ENCODE results near the gene NDRG4. TPM values are rescaled to one million over a fixed set of nuclear protein-coding genes. Genes with fewer than 3 reads are reported as not detected.

NDRG4 gene
- total RNA-seq, 4 donors from 2014 or later, result 1.9 to 8.0 (median 7.0) TPM

DNA sequence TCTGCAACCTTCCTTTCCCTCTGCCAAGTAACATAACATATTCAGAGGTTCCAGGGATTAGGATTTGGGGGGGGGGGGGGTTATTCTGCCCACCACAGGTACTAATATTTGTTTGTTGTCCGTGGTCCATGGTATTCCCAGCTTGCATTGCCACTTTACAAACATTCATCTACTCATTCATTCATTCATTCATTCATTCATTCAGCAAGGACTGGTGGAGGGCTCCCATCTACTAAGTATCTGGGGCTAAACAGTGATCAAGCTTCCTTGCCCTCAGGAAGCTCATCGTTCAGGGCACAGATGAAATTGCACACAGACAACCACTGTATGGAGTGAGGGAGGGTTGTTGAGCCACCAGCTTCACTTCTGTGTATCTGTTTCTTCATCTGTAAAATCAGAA, 45.8 kb upstream of the NDRG4 start:
- 67 to 87% methylated on average over 1 of the region's 2 CpGs for WGBS, 2 donors (ENCODE audit: low coverage in 1 of 2)
- H3K27me3 ChIP-seq, result peaks cover 19% of the 10 kb centered on the region
- H3K27ac ChIP-seq, result no peak overlapping the region
- no peaks in the 10 kb centered on the region for H3K36me3 ChIP-seq
- no peak for ATAC-seq
- TF ChIP-seq POLR2A (IDR thresholded peaks at IDR 0.05) (no peak), POLR2AphosphoS5 (IDR thresholded peaks at IDR 0.05) (no peak), CTCF (IDR thresholded peaks at IDR 0.05) (no peak), EP300 (IDR thresholded peaks at IDR 0.05) (no peak)
- H3K4me1 ChIP-seq, result no peaks in the 10 kb centered on the region
- H3K9me3 ChIP-seq, result no peaks in the 10 kb centered on the region
- no peak overlapping the region for H3K4me3 ChIP-seq

- WGBS, 2 donors (ENCODE audit: low coverage in 1 of 2), result 73 to 87% methylated on average over 3 to 4 of the region's 5 CpGs
- H3K36me3 ChIP-seq, result no peaks in the 10 kb centered on the region
- peaks cover 19% of the 10 kb centered on the region for H3K27me3 ChIP-seq
- H3K4me3 ChIP-seq, result no peak overlapping the region
- H3K27ac ChIP-seq, result no peak overlapping the region
- no peaks in the 10 kb centered on the region for H3K9me3 ChIP-seq
- TF ChIP-seq CTCF (IDR thresholded peaks at IDR 0.05) (no peak), POLR2AphosphoS5 (IDR thresholded peaks at IDR 0.05) (no peak), POLR2A (IDR thresholded peaks at IDR 0.05) (no peak), EP300 (IDR thresholded peaks at IDR 0.05) (no peak)
- no peaks in the 10 kb centered on the region for H3K4me1 ChIP-seq
- ATAC-seq, result no peak
These were observed 45.1 kb upstream of the NDRG4 start for GRCh38 chr16:58454856-58455255.

GRCh38 chr16:58455750-58456149, 44.2 kb upstream of the NDRG4 start:
- H3K36me3 ChIP-seq, result no peaks in the 10 kb centered on the region
- no peaks in the 10 kb centered on the region for H3K9me3 ChIP-seq
- H3K27ac ChIP-seq, result no peak overlapping the region
- H3K4me3 ChIP-seq, result no peak overlapping the region
- peaks cover 15% of the 10 kb centered on the region for H3K27me3 ChIP-seq
- no peaks in the 10 kb centered on the region for H3K4me1 ChIP-seq
- WGBS, 2 donors (ENCODE audit: low coverage in 1 of 2), result 43 to 81% methylated on average over 1 to 2 of the region's 2 CpGs
- no peak for ATAC-seq
- no peak for TF ChIP-seq POLR2AphosphoS5 (IDR thresholded peaks at IDR 0.05)
- no peak for TF ChIP-seq EP300 (IDR thresholded peaks at IDR 0.05)
- TF ChIP-seq POLR2A (IDR thresholded peaks at IDR 0.05), result no peak
- TF ChIP-seq CTCF (IDR thresholded peaks at IDR 0.05), result no peak

DNA sequence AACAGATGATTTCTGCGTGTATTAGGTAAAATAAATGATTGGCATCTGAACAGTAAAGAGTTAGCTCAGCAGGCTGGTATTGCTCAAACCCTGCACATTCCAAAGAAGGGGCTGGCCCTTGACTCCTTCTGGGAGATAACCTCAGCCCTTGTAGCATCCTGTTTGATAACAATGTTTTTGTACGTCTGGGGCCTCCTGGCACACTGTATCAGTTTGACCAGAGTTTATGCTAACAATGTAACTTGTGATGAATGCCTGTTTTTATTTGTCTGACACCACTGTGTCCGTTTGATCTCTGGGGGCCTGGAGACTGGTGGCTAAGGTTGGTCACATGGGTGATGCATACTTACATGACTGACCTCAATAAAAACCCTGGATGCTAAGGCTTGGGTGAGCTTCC, 43.8 kb upstream of the NDRG4 start:
- no peak overlapping the region for H3K27ac ChIP-seq
- H3K9me3 ChIP-seq, result no peaks in the 10 kb centered on the region
- no peaks in the 10 kb centered on the region for H3K4me1 ChIP-seq
- ATAC-seq, result no peak
- 43 to 48% methylated on average over 2 to 3 of the region's 3 CpGs for WGBS, 2 donors (ENCODE audit: low coverage in 1 of 2)
- TF ChIP-seq CTCF (IDR thresholded peaks at IDR 0.05) (no peak), POLR2A (IDR thresholded peaks at IDR 0.05) (no peak), POLR2AphosphoS5 (IDR thresholded peaks at IDR 0.05) (no peak), EP300 (IDR thresholded peaks at IDR 0.05) (no peak)
- H3K27me3 ChIP-seq, result peaks cover 11% of the 10 kb centered on the region
- no peaks in the 10 kb centered on the region for H3K36me3 ChIP-seq
- H3K4me3 ChIP-seq, result no peak overlapping the region

DNA sequence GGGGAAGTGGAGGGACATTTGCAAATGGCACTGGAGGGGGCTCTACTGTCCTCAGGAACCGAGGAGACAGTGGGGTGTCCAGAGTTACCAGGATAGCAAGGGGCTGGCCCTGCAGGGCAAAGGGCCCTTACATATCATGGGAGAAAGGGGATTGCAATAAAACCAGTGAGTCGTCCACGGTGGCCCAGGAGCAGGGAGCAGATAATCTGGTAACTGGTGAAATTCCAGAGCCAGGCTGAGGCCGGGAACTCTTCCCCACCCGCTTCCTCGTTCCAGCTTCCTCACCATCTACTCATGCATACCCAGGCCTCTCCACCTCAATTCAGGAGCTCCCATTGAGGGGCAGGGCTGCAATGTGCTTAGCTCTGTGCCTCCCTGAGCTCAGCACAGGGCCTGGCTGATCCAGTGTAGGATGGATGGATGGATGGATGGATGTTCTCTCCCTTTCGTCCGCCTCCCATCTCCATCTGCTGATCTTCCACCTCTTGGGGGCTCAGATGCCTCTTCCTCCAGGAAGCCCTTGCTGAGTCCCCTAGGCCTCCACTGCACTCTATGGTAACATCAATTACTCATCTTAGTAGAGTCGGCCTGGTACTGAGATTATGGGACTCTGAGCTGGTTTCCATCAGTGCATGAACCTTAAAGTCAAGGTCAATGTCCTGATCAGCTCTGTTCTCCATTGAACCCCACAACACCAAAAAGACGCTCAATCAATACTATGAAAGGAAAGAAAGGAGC, 41.2 kb upstream of the NDRG4 start:
- Histone ChIP-seq H3K36me3 (no peaks in the 10 kb centered on the region), H3K9me3 (no peaks in the 10 kb centered on the region), H3K27ac (no peak overlapping the region), H3K27me3 (peaks cover 21% of the 10 kb centered on the region), H3K4me1 (peaks cover 0 to 9% (median 4%) of the 10 kb centered on the region in 3 donors), H3K4me3 (no peak overlapping the region)
- no peak for TF ChIP-seq EP300 (IDR thresholded peaks at IDR 0.05)
- TF ChIP-seq POLR2A (IDR thresholded peaks at IDR 0.05), result no peak
- no peak for TF ChIP-seq POLR2AphosphoS5 (IDR thresholded peaks at IDR 0.05)
- TF ChIP-seq CTCF (IDR thresholded peaks at IDR 0.05), result no peak
- no peak for ATAC-seq
- WGBS, 2 donors (ENCODE audit: low coverage in 1 of 2), result 87 to 97% methylated on average over 4 to 5 of the region's 10 CpGs

All from gastroesophageal sphincter (tissue), 4 donors.